Fibroblast of villous mesenchyme (primary cell): ENCODE results near the gene TOGARAM1. TPM values are rescaled to one million over a fixed set of nuclear protein-coding genes. Genes with fewer than 3 reads are reported as not detected.

Experiments used
- DNase-seq: peaks from one replicate; pipeline ENCODE4 v3.0.0-alpha.2; 2010; ENCODE audit warnings: low read depth
- H3K4me3 ChIP-seq: 2 replicates; pipeline ENCODE4 v1.5.1; 2011; ENCODE audit warnings: low read depth, mild to moderate bottlenecking, low read length
- CTCF ChIP-seq: IDR thresholded peaks from 2 replicates; pipeline ENCODE4 v1.5.1; 2012; ENCODE audit warnings: low read depth, mild to moderate bottlenecking, low read length; ENCODE audit not compliant: insufficient read depth
- total RNA-seq: library from RNA; depleted of rRNA; stranded (reverse); fragments of >200 nt; gene quantifications from 2 replicates; pipeline ENCODE4 v1.2.3, GENCODE V29; 2012

Gene TOGARAM1
- total RNA-seq, 1 donor, result 22.5 TPM

GRCh38 chr14:44962334-44963043 is 499 bp downstream of the TOGARAM1 start:
- peak overlapping the region; percentile 87 for H3K4me3 ChIP-seq
- DNase-seq, result peak; percentile 60
- TF ChIP-seq CTCF, result no peak

- peak; percentile 37 for DNase-seq
- no peak for TF ChIP-seq CTCF
- H3K4me3 ChIP-seq, result peak overlapping the region; percentile 87
These were observed 1.1 kb downstream of the TOGARAM1 start for GRCh38 chr14:44963044-44963528.

GRCh38 chr14:44963775-44964380 is 1.9 kb downstream of the TOGARAM1 start:
- DNase-seq, result no peak
- no peak for TF ChIP-seq CTCF
- H3K4me3 ChIP-seq, result peak overlapping the region; percentile 87

GRCh38 chr14:44966601-44967336 is 4.8 kb downstream of the TOGARAM1 start:
- peak overlapping the region; percentile 37 for H3K4me3 ChIP-seq
- DNase-seq, result peak; percentile 27

GRCh38 chr14:44968714-44969113 is 6.7 kb downstream of the TOGARAM1 start:
- no peak for DNase-seq
- no peak for TF ChIP-seq CTCF
- H3K4me3 ChIP-seq, result peak overlapping the region; percentile 20

More at GRCh38 chr14:44966601-44967336, 4.8 kb downstream of the TOGARAM1 start:
- no peak for TF ChIP-seq CTCF

GRCh38 chr14:44970907-44971306 is 8.9 kb downstream of the TOGARAM1 start:
- no peak overlapping the region for H3K4me3 ChIP-seq
- TF ChIP-seq CTCF, result no peak
- DNase-seq, result no peak
